GM18873 (cell line): ENCODE results near the gene CXCL8.

Experiments
- ATAC-seq: cut with Tn5 transposase; IDR thresholded peaks from one replicate; pipeline ENCODE4 v1.9.1; 2021; ENCODE audit warnings: mild to moderate bottlenecking, moderate library complexity, moderate number of reproducible peaks; ENCODE audit not compliant: unreplicated experiment, low FRiP score

CXCL8 gene

DNA sequence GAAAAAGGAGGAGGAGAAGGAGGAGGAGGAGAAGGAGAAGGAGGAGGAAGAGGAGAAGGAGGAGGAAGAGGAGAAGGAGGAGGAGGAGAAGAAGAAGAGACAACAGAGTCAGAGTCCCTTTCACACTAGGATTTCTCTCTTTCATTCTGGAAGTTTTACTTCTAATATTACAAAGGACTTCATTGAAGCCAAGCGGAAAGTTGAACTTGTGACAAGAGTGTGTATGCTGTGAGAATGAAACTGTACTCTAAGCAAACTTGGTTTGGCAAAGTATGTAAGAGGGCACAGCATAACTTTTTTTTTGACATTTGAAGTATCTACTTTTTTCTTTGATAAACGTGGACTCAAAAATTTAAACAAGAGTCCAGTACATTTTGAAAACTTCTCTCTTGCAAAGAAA, 48.0 kb downstream of the CXCL8 start:
- no peak for ATAC-seq
